Caco-2 (cell line): ENCODE results near the gene PHF14. TPM values are rescaled to one million over a fixed set of nuclear protein-coding genes. Genes with fewer than 3 reads are reported as not detected.
A peak's percentile ranks its signal among the peaks of the same experiment; 100 is the strongest.

Experiments
- BruUV-seq: library from RNA; stranded (reverse); fragments of 400-500 nt; replicated peaks from 2 replicates; lab custom pipeline; 2021; lab: Mats Ljungman, UMichigan
- CTCF ChIA-PET: fragments of 300-600 bp; sonication (Branson Sonifier 250); formaldehyde crosslinking; loops from one replicate; lab custom pipeline; 2022; ENCODE audit warnings: antibody characterized with exemption; lab: Charles Lee
- POLR2A ChIA-PET: fragments of 300-600 bp; sonication (Branson Sonifier 250); formaldehyde crosslinking; loops from one replicate; lab custom pipeline; 2022; ENCODE audit warnings: antibody characterized with exemption; lab: Charles Lee
- DNase-seq, 2 experiments: peaks; one replicate each; pipeline versions ENCODE4 v3.0.0 to v3.0.0-alpha.2; 2020 to 2022
- H3K27me3 ChIP-seq: replicated peaks from 2 replicates; pipeline ENCODE4 v1.6.0; 2011; ENCODE audit warnings: low read length; ENCODE audit not compliant: control insufficient read depth, insufficient read depth
- H3K36me3 ChIP-seq: 2 replicates; pipeline ENCODE4 v1.5.1; 2011; ENCODE audit warnings: low read length; ENCODE audit not compliant: control insufficient read depth, insufficient read depth
- H3K4me1 ChIP-seq: fragments of 250-450 bp; sonication (Bioruptor Pico); 2 replicates; pipeline ENCODE4 v1.5.1; 2020; ENCODE audit warnings: mild to moderate bottlenecking
- H3K4me3 ChIP-seq: 2 replicates; pipeline ENCODE4 v1.5.1; 2011; ENCODE audit warnings: low read depth, mild to moderate bottlenecking, control low read depth, low read length
- H3K9me3 ChIP-seq: fragments of 250-450 bp; sonication (Bioruptor Pico); 2 replicates; pipeline ENCODE4 v1.5.1; 2020; ENCODE audit warnings: mild to moderate bottlenecking, moderate library complexity
- H3K27ac Mint-ChIP-seq: one replicate; pipeline ENCODE4 v1.8.0; 2022; ENCODE audit warnings: mixed read lengths; ENCODE audit not compliant: unreplicated experiment
- H3K27me3 Mint-ChIP-seq: one replicate; pipeline ENCODE4 v1.8.0; 2022; ENCODE audit warnings: mixed read lengths; ENCODE audit not compliant: insufficient read depth, unreplicated experiment
- H3K36me3 Mint-ChIP-seq: one replicate; pipeline ENCODE4 v1.8.0; 2022; ENCODE audit warnings: mild to moderate bottlenecking, mixed read lengths; ENCODE audit not compliant: insufficient read depth, unreplicated experiment
- H3K4me1 Mint-ChIP-seq: one replicate; pipeline ENCODE4 v1.8.0; 2022; ENCODE audit warnings: low read depth, mixed read lengths; ENCODE audit not compliant: unreplicated experiment
- H3K4me3 Mint-ChIP-seq: one replicate; pipeline ENCODE4 v1.8.0; 2022; ENCODE audit warnings: mild to moderate bottlenecking, moderate library complexity, mixed read lengths; ENCODE audit not compliant: unreplicated experiment
- H3K9me3 Mint-ChIP-seq: one replicate; pipeline ENCODE4 v1.8.0; 2022; ENCODE audit warnings: mixed read lengths; ENCODE audit not compliant: unreplicated experiment
- intact Hi-C: fragments of 100-400 bp; cut with micrococcal nuclease; formaldehyde crosslinking; loops from one replicate; pipeline ENCODE4 v1.10.0; 2022; ENCODE audit not compliant: unreplicated experiment
- total RNA-seq: library from RNA; stranded (reverse); gene quantifications from 2 replicates; pipeline ENCODE4 v1.2.3, GENCODE V29; 2022
- TF ChIP-seq, protein P1 (sequence below), 2 experiments: fragments of 200-600 bp in 1 of 2; IDR thresholded peaks; 1 replicate in 1 of 2; 2 replicates in 1 of 2; pipeline versions ENCODE4 v1.5.1 to v1.8.0; 2011 to 2022; ENCODE audit warnings: antibody characterized with exemption in 1 of 2, control low read depth in 1 of 2, inconsistent platforms in 1 of 2, low read depth in 1 of 2, low read length in 1 of 2, mild to moderate bottlenecking in 1 of 2, moderate library complexity in 1 of 2; ENCODE audit not compliant: insufficient read depth in 1 of 2, severe bottlenecking in 1 of 2, unreplicated experiment in 1 of 2

The PHF14 gene
- total RNA-seq, 1 experiment from 2014 or later, result 40.6 TPM

GRCh38 chr7:10972174-10972573 lies 1.5 kb upstream of the PHF14 start:
- Histone ChIP-seq H3K9me3 (no peaks in the 10 kb centered on the region), H3K4me3 (no peak overlapping the region), H3K4me1 (peaks cover 21% of the 10 kb centered on the region), H3K27me3 (no peaks in the 10 kb centered on the region), H3K36me3 (no peaks in the 10 kb centered on the region)
- DNase-seq, result no peak
- H3K9me3 Mint-ChIP-seq, result no peaks in the 10 kb centered on the region
- TF ChIP-seq, protein P1, sequence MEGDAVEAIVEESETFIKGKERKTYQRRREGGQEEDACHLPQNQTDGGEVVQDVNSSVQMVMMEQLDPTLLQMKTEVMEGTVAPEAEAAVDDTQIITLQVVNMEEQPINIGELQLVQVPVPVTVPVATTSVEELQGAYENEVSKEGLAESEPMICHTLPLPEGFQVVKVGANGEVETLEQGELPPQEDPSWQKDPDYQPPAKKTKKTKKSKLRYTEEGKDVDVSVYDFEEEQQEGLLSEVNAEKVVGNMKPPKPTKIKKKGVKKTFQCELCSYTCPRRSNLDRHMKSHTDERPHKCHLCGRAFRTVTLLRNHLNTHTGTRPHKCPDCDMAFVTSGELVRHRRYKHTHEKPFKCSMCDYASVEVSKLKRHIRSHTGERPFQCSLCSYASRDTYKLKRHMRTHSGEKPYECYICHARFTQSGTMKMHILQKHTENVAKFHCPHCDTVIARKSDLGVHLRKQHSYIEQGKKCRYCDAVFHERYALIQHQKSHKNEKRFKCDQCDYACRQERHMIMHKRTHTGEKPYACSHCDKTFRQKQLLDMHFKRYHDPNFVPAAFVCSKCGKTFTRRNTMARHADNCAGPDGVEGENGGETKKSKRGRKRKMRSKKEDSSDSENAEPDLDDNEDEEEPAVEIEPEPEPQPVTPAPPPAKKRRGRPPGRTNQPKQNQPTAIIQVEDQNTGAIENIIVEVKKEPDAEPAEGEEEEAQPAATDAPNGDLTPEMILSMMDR (IDR thresholded peaks at IDR 0.05; ENCODE audit: insufficient read depth in 1 of 2, low read depth in 1 of 2, low read length in 1 of 2, severe bottlenecking in 1 of 2, unreplicated experiment in 1 of 2), result no peak
- peaks cover 9% of the 10 kb centered on the region for H3K4me1 Mint-ChIP-seq
- ChIA-PET POLR2A (no interaction called here), CTCF (no interaction called here)
- peaks cover 3% of the 10 kb centered on the region for H3K27me3 Mint-ChIP-seq
- H3K27ac Mint-ChIP-seq, result peak overlapping the region; percentile 90
- intact Hi-C loops, result loop anchor here (2.0 kb wide), 1 partner anchor 19 kb away; no protein-coding TSS in a partner anchor
- BruUV-seq, result no TSS peak
- H3K36me3 Mint-ChIP-seq, result peaks cover 22% of the 10 kb centered on the region
- H3K4me3 Mint-ChIP-seq, result peak overlapping the region; percentile 89

DNA sequence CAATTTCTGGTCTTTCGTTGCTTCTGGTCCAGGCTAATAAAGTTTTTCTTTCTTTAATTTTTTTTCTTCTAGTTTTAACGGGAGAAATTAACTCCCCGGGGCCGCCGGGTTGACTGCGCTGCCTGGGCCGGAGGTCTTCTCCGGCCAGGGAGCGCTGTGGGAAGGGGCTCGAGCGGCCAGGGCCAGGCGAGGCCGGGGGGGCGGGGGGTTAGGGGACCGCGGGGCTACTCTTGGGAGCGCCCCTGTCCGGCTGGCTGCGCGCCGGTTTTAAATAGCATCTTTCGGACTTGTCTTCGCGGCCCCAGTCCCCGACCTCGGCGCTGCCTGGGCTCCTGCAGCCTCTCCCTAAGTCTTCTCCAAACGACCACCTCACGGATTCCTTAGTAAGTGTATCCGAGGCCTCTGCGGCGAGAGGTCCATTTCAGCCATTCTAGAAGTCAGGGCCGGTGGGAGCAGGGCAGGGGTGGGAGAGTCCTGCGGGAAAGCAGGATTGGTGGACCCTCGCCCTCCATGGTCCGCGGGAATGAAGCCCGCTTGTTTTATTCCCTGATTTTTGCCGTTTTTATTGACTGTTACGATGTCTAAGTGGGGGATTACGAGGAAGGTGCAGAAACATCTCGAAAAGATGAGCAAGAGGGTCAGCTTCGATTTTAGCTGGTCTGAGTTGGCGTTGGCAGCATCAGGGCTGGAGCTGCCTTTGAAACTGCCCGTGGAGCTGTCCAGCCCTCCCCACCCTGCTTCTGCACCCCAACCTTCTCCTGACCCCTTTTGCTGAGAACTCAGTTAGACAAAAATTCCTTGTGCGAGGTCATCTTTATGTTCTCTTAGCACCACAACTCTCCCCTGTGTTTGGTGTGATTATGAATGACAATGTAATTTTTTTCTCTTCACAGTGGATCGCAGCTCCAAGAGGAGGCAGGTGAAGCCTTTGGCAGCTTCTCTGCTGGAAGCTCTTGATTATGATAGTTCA lies 555 bp downstream of the PHF14 start:
- POLR2A ChIA-PET, result interaction anchor here (0.5 to 2.6 kb wide), 4 partner anchors 25 to 238 kb away, joined by 3 to 49 read pairs (median 4); a partner anchor contains a TSS
- no TSS peak for BruUV-seq
- Histone ChIP-seq H3K27me3 (no peaks in the 10 kb centered on the region), H3K4me1 (peaks cover 21% of the 10 kb centered on the region), H3K4me3 (peak overlapping the region; percentile 89), H3K9me3 (no peaks in the 10 kb centered on the region), H3K36me3 (no peaks in the 10 kb centered on the region)
- Mint-ChIP-seq H3K36me3 (peaks cover 22% of the 10 kb centered on the region), H3K27ac (peak overlapping the region; percentile 90), H3K4me1 (peaks cover 9% of the 10 kb centered on the region), H3K27me3 (peaks cover 3% of the 10 kb centered on the region), H3K9me3 (no peaks in the 10 kb centered on the region), H3K4me3 (peak overlapping the region; percentile 89)
- intact Hi-C loops, result loop anchor here (1.0 to 2.0 kb wide), 4 partner anchors 21 to 238 kb away; a partner anchor contains a TSS
- TF ChIP-seq, protein P1 (IDR thresholded peaks at IDR 0.05; ENCODE audit: insufficient read depth in 1 of 2, low read depth in 1 of 2, low read length in 1 of 2, severe bottlenecking in 1 of 2, unreplicated experiment in 1 of 2), result no peak
- peak in 1 of 2 experiments; percentile 36 for DNase-seq
- CTCF ChIA-PET, result no interaction called here

DNA sequence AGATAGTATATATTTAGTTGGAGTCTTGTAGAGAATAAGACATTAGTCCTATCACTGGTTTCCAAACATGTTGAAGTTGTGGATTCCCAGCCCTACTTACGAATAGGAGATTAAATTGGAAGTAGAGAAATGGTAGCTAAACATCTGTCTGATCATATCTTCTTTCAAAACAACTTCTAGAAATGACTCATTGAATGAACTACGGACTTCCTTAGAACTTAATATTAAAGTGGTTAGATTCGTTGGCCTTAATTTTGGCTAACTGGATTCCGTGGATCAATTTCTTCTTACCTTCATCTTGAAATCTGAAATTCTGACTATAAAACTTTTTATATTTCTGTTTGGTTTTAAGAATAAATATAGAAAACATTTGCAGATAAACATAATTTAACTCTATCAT lies 3.4 kb downstream of the PHF14 start:
- ChIA-PET CTCF (no interaction called here), POLR2A (no interaction called here)
- H3K9me3 ChIP-seq, result no peaks in the 10 kb centered on the region; the same call in 1 of the 2 replicates
- H3K27me3 ChIP-seq, result no peaks in the 10 kb centered on the region
- Mint-ChIP-seq H3K27ac (no peak overlapping the region), H3K4me1 (peaks cover 8% of the 10 kb centered on the region), H3K27me3 (no peaks in the 10 kb centered on the region), H3K9me3 (no peaks in the 10 kb centered on the region), H3K4me3 (no peak overlapping the region), H3K36me3 (peaks cover 29% of the 10 kb centered on the region)
- no peaks in the 10 kb centered on the region for H3K36me3 ChIP-seq
- TF ChIP-seq, protein P1 (IDR thresholded peaks at IDR 0.05; ENCODE audit: insufficient read depth in 1 of 2, low read depth in 1 of 2, low read length in 1 of 2, severe bottlenecking in 1 of 2, unreplicated experiment in 1 of 2), result no peak
- intact Hi-C loops, result no loop called here
- DNase-seq, result no peak
- BruUV-seq, result no TSS peak
- peaks cover 21% of the 10 kb centered on the region for H3K4me1 ChIP-seq
- no peak overlapping the region for H3K4me3 ChIP-seq
